Right renal pelvis (tissue), 4 donors: ENCODE measurements around the gene ERG28. TPM values are rescaled to one million over a fixed set of nuclear protein-coding genes. Genes with fewer than 3 reads are reported as not detected.

Source experiments
- polyA plus RNA-seq, 4 donors: library from polyadenylated mRNA; unstranded; fragments of 120-200 nt; gene quantifications; one replicate each; pipeline ENCODE4 v1.2.1, GENCODE V29; 2013; ENCODE audit not compliant: insufficient read length in 4 of 4

Gene ERG28
- polyA plus RNA-seq, 4 donors = 38.1 to 41.1 (median 39.2) TPM

Other genes starting within 250 kb of the ERG28 start
- 10 to 100 TPM; 21.6 to 30.7 (median 23.0) TPM for gene JDP2, start 232.9 kb downstream of the ERG28 start, polyA plus RNA-seq
- gene BATF, start 138.4 kb downstream of the ERG28 start, polyA plus RNA-seq = under 1 TPM in 3 of 4 donors, not detected in 1; 0.50 to 1.00 (median 0.97) TPM
- 1 to 10 TPM; 5.3 to 7.5 (median 5.5) TPM for gene FLVCR2, start 82.3 kb downstream of the ERG28 start, polyA plus RNA-seq
- 10 to 100 TPM; 29.1 to 31.3 (median 30.0) TPM for gene TTLL5, start 370 bp upstream of the ERG28 start, polyA plus RNA-seq